Measurements from ENCODE around the gene GPR42. TPM values are rescaled to one million over a fixed set of nuclear protein-coding genes. Genes with fewer than 3 reads are reported as not detected.
"Not testable (repeated sequence)": the region's sequence is repeated elsewhere in the genome, so short reads cannot be mapped to it uniquely, and the experiment has no call there.

Gene GPR42
- total and polyA plus RNA-seq, 2 donors (not counting 1 experiment from before 2014, with no cell fraction given): 0.10 TPM; not detected in 1

DNA sequence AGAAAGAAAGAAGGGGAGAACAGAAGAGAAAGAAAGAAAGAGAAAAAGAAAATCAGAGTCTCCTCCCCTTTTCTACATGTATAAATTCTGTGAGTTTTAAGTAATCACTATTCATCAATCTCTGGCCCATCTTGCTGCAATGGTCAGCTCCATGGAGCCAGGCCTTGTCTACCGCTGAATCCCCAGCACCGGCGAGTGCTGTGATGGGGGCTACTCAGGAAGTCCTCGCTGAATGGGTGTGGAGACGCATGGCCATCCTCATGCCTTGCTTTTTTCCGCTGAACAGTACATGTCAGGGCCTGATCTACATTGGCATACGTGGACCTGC is 29.9 kb downstream of the GPR42 start:
- H3K9ac ChIP-seq (ENCODE audit: low read length): no peak overlapping the region
- H3K4me3 ChIP-seq (ENCODE audit: control extremely low read depth in 1 of 5, extremely low read depth in 1 of 5, insufficient read depth in 1 of 5, low read depth in 2 of 5, low read length in 4 of 5): no peak overlapping the region
- no peaks in the 10 kb centered on the region for H3K79me2 ChIP-seq (ENCODE audit: control insufficient read depth, insufficient read depth, low read length)
- H3K36me3 ChIP-seq (replicated peaks in 1 of 2; ENCODE audit: control extremely low read depth in 1 of 2, control insufficient read depth in 1 of 2, extremely low read depth in 1 of 2, insufficient read depth in 2 of 2, low read length in 1 of 2): no peaks in the 10 kb centered on the region
- TF ChIP-seq, protein P1, sequence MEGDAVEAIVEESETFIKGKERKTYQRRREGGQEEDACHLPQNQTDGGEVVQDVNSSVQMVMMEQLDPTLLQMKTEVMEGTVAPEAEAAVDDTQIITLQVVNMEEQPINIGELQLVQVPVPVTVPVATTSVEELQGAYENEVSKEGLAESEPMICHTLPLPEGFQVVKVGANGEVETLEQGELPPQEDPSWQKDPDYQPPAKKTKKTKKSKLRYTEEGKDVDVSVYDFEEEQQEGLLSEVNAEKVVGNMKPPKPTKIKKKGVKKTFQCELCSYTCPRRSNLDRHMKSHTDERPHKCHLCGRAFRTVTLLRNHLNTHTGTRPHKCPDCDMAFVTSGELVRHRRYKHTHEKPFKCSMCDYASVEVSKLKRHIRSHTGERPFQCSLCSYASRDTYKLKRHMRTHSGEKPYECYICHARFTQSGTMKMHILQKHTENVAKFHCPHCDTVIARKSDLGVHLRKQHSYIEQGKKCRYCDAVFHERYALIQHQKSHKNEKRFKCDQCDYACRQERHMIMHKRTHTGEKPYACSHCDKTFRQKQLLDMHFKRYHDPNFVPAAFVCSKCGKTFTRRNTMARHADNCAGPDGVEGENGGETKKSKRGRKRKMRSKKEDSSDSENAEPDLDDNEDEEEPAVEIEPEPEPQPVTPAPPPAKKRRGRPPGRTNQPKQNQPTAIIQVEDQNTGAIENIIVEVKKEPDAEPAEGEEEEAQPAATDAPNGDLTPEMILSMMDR (IDR thresholded peaks at IDR 0.05): no peak
- TF ChIP-seq EZH2 (IDR thresholded peaks at IDR 0.05; ENCODE audit: borderline replicate concordance, insufficient read depth, low read depth, low read length, poor library complexity, severe bottlenecking): no peak
- Mint-ChIP-seq H3K27me3 (no peaks in the 10 kb centered on the region), H3K9me3 (ENCODE audit: insufficient read depth) (no peaks in the 10 kb centered on the region), H3K4me3 (no peak overlapping the region), H3K4me1 (peaks cover 6% of the 10 kb centered on the region), H3K27ac (no peak overlapping the region)
- ChIA-PET POLR2A (no interaction called here), CTCF (no interaction called here)
- peaks cover 0 to 2% (median 0%) of the 10 kb centered on the region in 3 donors for H3K9me3 ChIP-seq (ENCODE audit: control extremely low read depth in 1 of 3, control insufficient read depth in 2 of 3, insufficient read depth in 1 of 3, low read length in 2 of 3)
- ATAC-seq (ENCODE audit: low read depth) (no peak), DNase-seq (no peak)
- H2AFZ ChIP-seq (ENCODE audit: insufficient read depth, low read depth, low read length, poor library complexity, severe bottlenecking): no peak overlapping the region
- H4K20me1 ChIP-seq (ENCODE audit: control insufficient read depth, insufficient read depth, low read length, poor library complexity, severe bottlenecking): no peaks in the 10 kb centered on the region
- 98% methylated on average over 5 of the region's 7 CpGs for WGBS (ENCODE audit: insufficient coverage)
- no peak overlapping the region for H3K27ac ChIP-seq (ENCODE audit: low read length in 2 of 2)
- peaks cover 0 to 4% (median 0%) of the 10 kb centered on the region in 4 experiments for H3K27me3 ChIP-seq (replicated peaks in 1 of 4; ENCODE audit: control extremely low read depth in 1 of 4, control insufficient read depth in 3 of 4, insufficient read depth in 4 of 4, low read length in 3 of 4)
- intact Hi-C loops (cut with micrococcal nuclease): no loop called here
- H3K4me2 ChIP-seq (replicated peaks; ENCODE audit: low read depth, low read length, poor library complexity, severe bottlenecking): no peak overlapping the region
- H3K4me1 ChIP-seq (ENCODE audit: control insufficient read depth in 2 of 2, insufficient read depth in 2 of 2, low read length in 2 of 2): no peaks in the 10 kb centered on the region

DNA sequence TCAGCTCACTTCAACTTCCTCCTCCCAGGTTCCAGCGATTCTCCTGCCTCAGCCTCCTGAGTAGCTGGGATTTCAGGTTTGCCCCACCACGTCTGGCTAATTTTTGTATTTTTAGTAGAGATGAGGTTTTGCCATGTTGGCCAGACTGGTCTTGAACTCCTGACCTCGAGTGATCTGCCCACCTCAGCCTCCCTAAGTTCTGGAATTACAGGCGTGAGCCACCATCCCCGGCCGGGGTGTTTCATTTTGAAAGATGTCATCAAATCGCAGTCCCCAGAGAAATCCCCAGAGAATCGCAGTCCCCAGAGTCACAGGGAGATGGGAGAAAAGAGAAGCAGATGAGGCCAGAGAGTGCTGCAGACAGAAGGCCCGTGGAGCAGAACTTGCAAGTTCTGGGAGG is 30.5 kb downstream of the GPR42 start:
- intact Hi-C loops (cut with micrococcal nuclease); H3K27me3 ChIP-seq (replicated peaks in 1 of 4; ENCODE audit: control extremely low read depth in 1 of 4, control insufficient read depth in 3 of 4, insufficient read depth in 4 of 4, low read length in 3 of 4); H3K9me3 Mint-ChIP-seq (ENCODE audit: insufficient read depth); H2AFZ ChIP-seq (ENCODE audit: insufficient read depth, low read depth, low read length, poor library complexity, severe bottlenecking); POLR2A ChIA-PET; DNase-seq; H3K9ac ChIP-seq (ENCODE audit: low read length); H3K4me1 ChIP-seq (ENCODE audit: control insufficient read depth in 2 of 2, insufficient read depth in 2 of 2, low read length in 2 of 2); H3K27ac Mint-ChIP-seq; H3K27me3 Mint-ChIP-seq; H3K4me3 ChIP-seq (ENCODE audit: control extremely low read depth in 1 of 5, extremely low read depth in 1 of 5, insufficient read depth in 1 of 5, low read depth in 2 of 5, low read length in 4 of 5); CTCF ChIA-PET; H3K79me2 ChIP-seq (ENCODE audit: control insufficient read depth, insufficient read depth, low read length); H3K4me3 Mint-ChIP-seq; H3K9me3 ChIP-seq (ENCODE audit: control extremely low read depth in 1 of 3, control insufficient read depth in 2 of 3, insufficient read depth in 1 of 3, low read length in 2 of 3); H4K20me1 ChIP-seq (ENCODE audit: control insufficient read depth, insufficient read depth, low read length, poor library complexity, severe bottlenecking); H3K4me1 Mint-ChIP-seq; H3K36me3 ChIP-seq (replicated peaks in 1 of 2; ENCODE audit: control extremely low read depth in 1 of 2, control insufficient read depth in 1 of 2, extremely low read depth in 1 of 2, insufficient read depth in 2 of 2, low read length in 1 of 2); ATAC-seq (ENCODE audit: low read depth); H3K4me2 ChIP-seq (replicated peaks; ENCODE audit: low read depth, low read length, poor library complexity, severe bottlenecking); H3K27ac ChIP-seq (ENCODE audit: low read length in 2 of 2): not testable (repeated sequence)
- WGBS (ENCODE audit: insufficient coverage): 50% methylated on average over 6 of the region's 9 CpGs

All from B cell (primary cell).